H1 (cell line): ENCODE data around the gene WWP2. TPM values are rescaled to one million over a fixed set of nuclear protein-coding genes. Genes with fewer than 3 reads are reported as not detected.

Source experiments
- POU5F1 ChIP-seq: IDR thresholded peaks from 2 replicates; pipeline ENCODE4 v1.6.1; 2011; ENCODE audit warnings: low read depth, mild to moderate bottlenecking, low read length, moderate library complexity
- polyA plus RNA-seq, 7 experiments: library from polyadenylated mRNA; depleted of rRNA in 3 of 7; stranded (reverse) in 5 of 7; unstranded in 2 of 7; fragments of >200 nt in 5 of 7; fragments of 200-250 nt in 2 of 7; gene quantifications; 1 replicate in 5 of 7; 2 replicates in 1 of 7; 4 replicates in 1 of 7; pipeline versions ENCODE4 v1.2.1 to v1.2.3, GENCODE V29; 2011 to 2013; ENCODE audit warnings: missing spikeins in 2 of 7, mixed read lengths in 2 of 7
- total RNA-seq: library from RNA; stranded (reverse); fragmentation: NEBNext Ultra II Directional; extraction: Animal tissue kit (Norgen Biotek cat#: 25700); gene quantifications from 2 replicates; pipeline ENCODE4 v1.2.1, GENCODE V29; 2021
- TF ChIP-seq, protein P1 (sequence below), 3 experiments: IDR thresholded peaks; 1 replicate in 2 of 3; 2 replicates in 1 of 3; pipeline versions ENCODE4 v1.5.1 to v1.6.1; 2011; ENCODE audit warnings: low read length in 3 of 3, mild to moderate bottlenecking in 3 of 3, inconsistent platforms in 2 of 3, low read depth in 1 of 3, moderate library complexity in 1 of 3; ENCODE audit not compliant: insufficient read depth in 1 of 3; ENCODE audit errors: control extremely low read depth in 1 of 3

Gene WWP2
- total and polyA plus RNA-seq, 2 of the 8 experiments (the other 6 are each of a cell fraction or from before 2014, with no cell fraction given) = 14.1 to 42.2 TPM

GRCh38 chr16:69939821-69940585 is 177.9 kb downstream of the WWP2 start (continued):
- TF ChIP-seq POU5F1 = no peak
- TF ChIP-seq, protein P1, sequence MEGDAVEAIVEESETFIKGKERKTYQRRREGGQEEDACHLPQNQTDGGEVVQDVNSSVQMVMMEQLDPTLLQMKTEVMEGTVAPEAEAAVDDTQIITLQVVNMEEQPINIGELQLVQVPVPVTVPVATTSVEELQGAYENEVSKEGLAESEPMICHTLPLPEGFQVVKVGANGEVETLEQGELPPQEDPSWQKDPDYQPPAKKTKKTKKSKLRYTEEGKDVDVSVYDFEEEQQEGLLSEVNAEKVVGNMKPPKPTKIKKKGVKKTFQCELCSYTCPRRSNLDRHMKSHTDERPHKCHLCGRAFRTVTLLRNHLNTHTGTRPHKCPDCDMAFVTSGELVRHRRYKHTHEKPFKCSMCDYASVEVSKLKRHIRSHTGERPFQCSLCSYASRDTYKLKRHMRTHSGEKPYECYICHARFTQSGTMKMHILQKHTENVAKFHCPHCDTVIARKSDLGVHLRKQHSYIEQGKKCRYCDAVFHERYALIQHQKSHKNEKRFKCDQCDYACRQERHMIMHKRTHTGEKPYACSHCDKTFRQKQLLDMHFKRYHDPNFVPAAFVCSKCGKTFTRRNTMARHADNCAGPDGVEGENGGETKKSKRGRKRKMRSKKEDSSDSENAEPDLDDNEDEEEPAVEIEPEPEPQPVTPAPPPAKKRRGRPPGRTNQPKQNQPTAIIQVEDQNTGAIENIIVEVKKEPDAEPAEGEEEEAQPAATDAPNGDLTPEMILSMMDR (IDR thresholded peaks at IDR 0.05; ENCODE audit: control extremely low read depth in 1 of 3, insufficient read depth in 1 of 3, low read depth in 1 of 3, low read length in 3 of 3) = no peak
